Activated T-helper 1 cell treated with anti-CD3 and anti-CD28 coated beads, Interleukin-2, amount 50 U/mL, for 16 hours (primary cell): ENCODE results near the gene MYOZ3.

Experiments used
- DNase-seq, 2 donors: peaks; one replicate each; pipeline ENCODE4 v3.0.0-alpha.2; 2020; ENCODE audit warnings: low read depth in 1 of 2, low spot score in 1 of 2

The MYOZ3 gene

GRCh38 chr5:150626853-150627276 is 34.2 kb upstream of the MYOZ3 start:
- no peak for DNase-seq

GRCh38 chr5:150627731-150628545 is 33.1 kb upstream of the MYOZ3 start:
- no peak for DNase-seq

GRCh38 chr5:150628936-150629485 is 32.0 kb upstream of the MYOZ3 start:
- DNase-seq = no peak

GRCh38 chr5:150630016-150630415 is 31.0 kb upstream of the MYOZ3 start:
- no peak for DNase-seq

- DNase-seq = no peak
These were observed 30.4 kb upstream of the MYOZ3 start for GRCh38 chr5:150630461-150631325.

GRCh38 chr5:150631326-150631701 is 29.7 kb upstream of the MYOZ3 start:
- DNase-seq = no peak

GRCh38 chr5:150632305-150633160 is 28.5 kb upstream of the MYOZ3 start:
- DNase-seq = no peak

GRCh38 chr5:150633429-150633828 is 27.6 kb upstream of the MYOZ3 start:
- no peak for DNase-seq

- DNase-seq = no peak
These were observed 24.4 kb upstream of the MYOZ3 start for GRCh38 chr5:150636391-150637244.

- no peak for DNase-seq
These were observed 23.6 kb upstream of the MYOZ3 start for GRCh38 chr5:150637245-150638052.

- DNase-seq = no peak
These were observed 23.0 kb upstream of the MYOZ3 start for GRCh38 chr5:150638053-150638444.

- DNase-seq = no peak
These were observed 22.3 kb upstream of the MYOZ3 start for GRCh38 chr5:150638488-150639376.

- no peak for DNase-seq
These were observed 21.7 kb upstream of the MYOZ3 start for GRCh38 chr5:150639377-150639692.

- no peak for DNase-seq
These were observed 21.3 kb upstream of the MYOZ3 start for GRCh38 chr5:150639751-150640150.

GRCh38 chr5:150640311-150641005 is 20.6 kb upstream of the MYOZ3 start, which contains the start of gene SYNPO:
SYNPO (plus strand) TSS chr5:150640660; CDS start chr5:150648276, 7,616 bp downstream.
- DNase-seq = no peak

- DNase-seq = no peak
These were observed 20.0 kb upstream of the MYOZ3 start for GRCh38 chr5:150641006-150641570.

- DNase-seq = no peak
These were observed 19.1 kb upstream of the MYOZ3 start for GRCh38 chr5:150641824-150642566.
